Neuronal stem cell (in vitro differentiated cells): Measurements from ENCODE around the gene NEUROG1.

Experiments
- DNase-seq: peaks from one replicate; pipeline ENCODE4 v3.0.0-alpha.2; 2013; ENCODE audit warnings: low spot score
- H2AFZ ChIP-seq: one replicate; pipeline ENCODE4 v1.6.1; 2013; ENCODE audit warnings: mild to moderate bottlenecking, low read length, inconsistent platforms
- H2AK5ac ChIP-seq: 2 replicates; pipeline ENCODE4 v1.6.1; 2013; ENCODE audit warnings: low read depth, mild to moderate bottlenecking, inconsistent platforms, low read length, moderate library complexity, mixed read lengths
- H2BK120ac ChIP-seq: 2 replicates; pipeline ENCODE4 v1.6.1; 2013; ENCODE audit warnings: low read depth, mild to moderate bottlenecking, inconsistent platforms, low read length, moderate library complexity, mixed read lengths
- H2BK12ac ChIP-seq: one replicate; pipeline ENCODE4 v1.6.1; 2013; ENCODE audit warnings: low read length, inconsistent platforms
- H2BK15ac ChIP-seq: 2 replicates; pipeline ENCODE4 v1.6.1; 2013; ENCODE audit warnings: mild to moderate bottlenecking, low read length, inconsistent platforms, mixed read lengths
- H2BK5ac ChIP-seq: one replicate; pipeline ENCODE4 v1.6.1; 2013; ENCODE audit warnings: inconsistent platforms, mild to moderate bottlenecking, low read length, moderate library complexity
- H3K14ac ChIP-seq: one replicate; pipeline ENCODE4 v1.6.1; 2013; ENCODE audit warnings: low read length, inconsistent platforms
- H3K18ac ChIP-seq: 2 replicates; pipeline ENCODE4 v1.6.1; 2013; ENCODE audit warnings: low read length, inconsistent platforms
- H3K23ac ChIP-seq: 2 replicates; pipeline ENCODE4 v1.6.1; 2013; ENCODE audit warnings: low read depth, mild to moderate bottlenecking, mixed read lengths, low read length, inconsistent platforms; ENCODE audit not compliant: poor library complexity
- H3K27ac ChIP-seq: replicated peaks from 3 replicates; pipeline ENCODE4 v1.5.1; 2013; ENCODE audit warnings: low read length, inconsistent platforms
- H3K27me3 ChIP-seq, 3 experiments: 2 replicates each; pipeline ENCODE4 v1.6.1; 2013; ENCODE audit warnings: low read length in 3 of 3, mild to moderate bottlenecking in 2 of 3, inconsistent platforms in 1 of 3, low read depth in 1 of 3, mixed read lengths in 1 of 3, moderate library complexity in 1 of 3; ENCODE audit not compliant: control insufficient read depth in 3 of 3, insufficient read depth in 3 of 3
- H3K36me3 ChIP-seq, 2 donors: replicated peaks in 1 of 2; 2 replicates each; pipeline ENCODE4 v1.6.1; 2013; ENCODE audit warnings: low read length in 2 of 2; ENCODE audit not compliant: control insufficient read depth in 2 of 2, insufficient read depth in 2 of 2
- H3K4ac ChIP-seq: 2 replicates; pipeline ENCODE4 v1.6.1; 2013; ENCODE audit warnings: inconsistent platforms, mild to moderate bottlenecking, low read length, moderate library complexity
- H3K4me1 ChIP-seq, 2 donors: 1 replicate in 1 of 2; 2 replicates in 1 of 2; pipeline ENCODE4 v1.6.1; 2013; ENCODE audit warnings: low read length in 2 of 2, low read depth in 1 of 2; ENCODE audit not compliant: control insufficient read depth in 2 of 2, insufficient read depth in 1 of 2
- H3K4me2 ChIP-seq: one replicate; pipeline ENCODE4 v1.6.1; 2013; ENCODE audit warnings: mild to moderate bottlenecking, low read length, inconsistent platforms; ENCODE audit not compliant: insufficient read depth, poor library complexity, severe bottlenecking
- H3K4me3 ChIP-seq, 2 donors: 2 replicates each; pipeline ENCODE4 v1.5.1; 2013; ENCODE audit warnings: low read length in 2 of 2, mild to moderate bottlenecking in 2 of 2, inconsistent platforms in 1 of 2, moderate library complexity in 1 of 2
- H3K79me1 ChIP-seq: one replicate; pipeline ENCODE4 v1.6.1; 2013; ENCODE audit warnings: low read depth, mild to moderate bottlenecking, inconsistent platforms, low read length, moderate library complexity
- H3K9ac ChIP-seq: one replicate; pipeline ENCODE4 v1.6.1; 2013; ENCODE audit warnings: mild to moderate bottlenecking, low read depth, low read length, inconsistent platforms; ENCODE audit not compliant: poor library complexity
- H3K9me3 ChIP-seq, 2 donors: replicated peaks in 1 of 2; 2 replicates each; pipeline versions ENCODE3 to v1.6.1; 2013; ENCODE audit warnings: low read length in 2 of 2, mild to moderate bottlenecking in 2 of 2, inconsistent platforms in 1 of 2, low read depth in 1 of 2, mixed read lengths in 1 of 2, moderate library complexity in 1 of 2; ENCODE audit not compliant: control insufficient read depth in 2 of 2, insufficient read depth in 1 of 2
- H4K8ac ChIP-seq: one replicate; pipeline ENCODE4 v1.6.1; 2013; ENCODE audit warnings: low read depth, mild to moderate bottlenecking, inconsistent platforms, low read length, moderate library complexity
- H4K91ac ChIP-seq: one replicate; pipeline ENCODE4 v1.6.1; 2013; ENCODE audit warnings: low read length, low read depth, mild to moderate bottlenecking, inconsistent platforms; ENCODE audit not compliant: poor library complexity
- WGBS, 2 donors: extraction: QIAGEN DNeasy Blood & Tissue Kit; methylation state at CpG; one replicate each; pipeline ENCODE4 v1.1.7; 2013; ENCODE audit warnings: missing lambda C conversion rate in 2 of 2, mixed read lengths in 1 of 2; ENCODE audit not compliant: insufficient read length in 2 of 2, insufficient replicate concordance in 1 of 2; ENCODE audit errors: extremely low coverage in 2 of 2; 5-methylcytosine and 5-hydroxymethylcytosine counted together

Gene NEUROG1

DNA sequence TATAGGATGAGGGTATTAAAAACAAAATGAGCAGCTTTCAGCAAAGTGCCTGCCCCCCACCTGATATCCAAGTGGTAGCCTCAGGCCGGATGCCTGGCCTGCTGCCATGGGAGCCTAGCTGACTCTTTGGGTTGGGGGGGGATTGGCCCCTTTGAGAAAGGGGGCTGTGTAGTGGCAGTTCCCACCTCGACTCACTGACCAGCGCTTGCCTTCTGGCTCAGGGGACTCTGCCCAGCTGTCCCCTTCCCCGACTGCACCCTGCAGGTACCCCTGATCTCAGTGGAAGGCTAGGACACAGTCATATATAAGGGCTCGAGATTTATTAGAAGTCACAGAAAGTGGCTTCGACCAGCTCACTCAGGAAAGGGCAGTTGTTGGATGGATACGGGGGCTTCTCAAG is 1.5 kb upstream of the NEUROG1 start:
- Histone ChIP-seq H3K27ac (no peak overlapping the region), H3K27me3 (peaks cover 34 to 100% (median 96%) of the 10 kb centered on the region in 3 experiments), H3K79me1 (no peaks in the 10 kb centered on the region), H2BK15ac (no peak overlapping the region), H3K23ac (no peak overlapping the region), H3K4me1 (peaks cover 7 to 10% of the 10 kb centered on the region in 2 donors), H3K18ac (no peak overlapping the region), H3K14ac (no peak overlapping the region), H2BK5ac (no peak overlapping the region), H3K9ac (no peak overlapping the region), H3K4me2 (no peak overlapping the region), H3K9me3 (peaks cover 0 to 16% of the 10 kb centered on the region in 2 donors), H4K91ac (no peak overlapping the region), H2BK120ac (no peak overlapping the region), H3K36me3 (no peaks in the 10 kb centered on the region), H3K4ac (no peak overlapping the region), H2AFZ (no peak overlapping the region), H2AK5ac (no peak overlapping the region), H4K8ac (no peak overlapping the region), H2BK12ac (no peak overlapping the region), H3K4me3 (no peak overlapping the region)
- WGBS, 2 donors, result no CpG with 5 or more reads among the region's 7 CpGs
- no peak for DNase-seq

DNA sequence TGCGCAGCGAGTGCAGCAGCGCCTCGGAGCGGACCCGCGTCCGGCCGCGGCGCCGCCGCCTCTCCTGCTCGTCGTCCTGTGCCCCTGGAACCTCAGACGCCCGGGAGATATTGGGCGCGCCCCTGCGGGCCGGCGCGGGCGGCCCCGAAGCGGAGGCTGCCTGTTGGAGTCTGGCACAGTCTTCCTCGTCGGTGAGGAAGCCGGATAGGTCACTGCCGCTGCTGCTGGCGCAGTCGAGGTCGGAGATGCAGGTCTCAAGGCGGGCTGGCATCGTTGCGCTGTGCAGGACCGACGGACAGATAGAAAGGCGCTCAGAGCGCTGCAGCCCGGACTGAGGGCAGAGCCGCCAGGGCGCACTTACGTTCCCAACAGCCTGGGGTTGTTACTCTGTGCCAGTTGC is 344 bp downstream of the NEUROG1 start:
- H2BK5ac ChIP-seq, result no peak overlapping the region
- peak overlapping the region; percentile 31 for H2BK12ac ChIP-seq
- no peak overlapping the region for H4K91ac ChIP-seq
- no CpG with 5 or more reads among the region's 44 CpGs for WGBS, 2 donors
- H2AFZ ChIP-seq, result peak overlapping the region; percentile 82
- no peaks in the 10 kb centered on the region for H3K36me3 ChIP-seq
- no peak overlapping the region for H3K4ac ChIP-seq
- peak overlapping the region; percentile 1 for H3K9ac ChIP-seq
- H4K8ac ChIP-seq, result no peak overlapping the region
- no peak overlapping the region for H2BK15ac ChIP-seq
- H3K4me1 ChIP-seq, result peaks cover 7 to 10% of the 10 kb centered on the region in 2 donors
- H3K27ac ChIP-seq, result no peak overlapping the region
- no peaks in the 10 kb centered on the region for H3K79me1 ChIP-seq
- H3K14ac ChIP-seq, result peak overlapping the region; percentile 42
- H3K4me3 ChIP-seq, result peak overlapping the region in 1 of 2 donors; percentile 67
- no peak overlapping the region for H2BK120ac ChIP-seq
- peaks cover 0 to 16% of the 10 kb centered on the region in 2 donors for H3K9me3 ChIP-seq
- peaks cover 26 to 93% (median 90%) of the 10 kb centered on the region in 3 experiments for H3K27me3 ChIP-seq
- peak overlapping the region; percentile 53 for H3K4me2 ChIP-seq
- peak overlapping the region; percentile 87 for H3K18ac ChIP-seq
- peak overlapping the region; percentile 76 for H2AK5ac ChIP-seq
- peak overlapping the region; percentile 87 for H3K23ac ChIP-seq
- no peak for DNase-seq

DNA sequence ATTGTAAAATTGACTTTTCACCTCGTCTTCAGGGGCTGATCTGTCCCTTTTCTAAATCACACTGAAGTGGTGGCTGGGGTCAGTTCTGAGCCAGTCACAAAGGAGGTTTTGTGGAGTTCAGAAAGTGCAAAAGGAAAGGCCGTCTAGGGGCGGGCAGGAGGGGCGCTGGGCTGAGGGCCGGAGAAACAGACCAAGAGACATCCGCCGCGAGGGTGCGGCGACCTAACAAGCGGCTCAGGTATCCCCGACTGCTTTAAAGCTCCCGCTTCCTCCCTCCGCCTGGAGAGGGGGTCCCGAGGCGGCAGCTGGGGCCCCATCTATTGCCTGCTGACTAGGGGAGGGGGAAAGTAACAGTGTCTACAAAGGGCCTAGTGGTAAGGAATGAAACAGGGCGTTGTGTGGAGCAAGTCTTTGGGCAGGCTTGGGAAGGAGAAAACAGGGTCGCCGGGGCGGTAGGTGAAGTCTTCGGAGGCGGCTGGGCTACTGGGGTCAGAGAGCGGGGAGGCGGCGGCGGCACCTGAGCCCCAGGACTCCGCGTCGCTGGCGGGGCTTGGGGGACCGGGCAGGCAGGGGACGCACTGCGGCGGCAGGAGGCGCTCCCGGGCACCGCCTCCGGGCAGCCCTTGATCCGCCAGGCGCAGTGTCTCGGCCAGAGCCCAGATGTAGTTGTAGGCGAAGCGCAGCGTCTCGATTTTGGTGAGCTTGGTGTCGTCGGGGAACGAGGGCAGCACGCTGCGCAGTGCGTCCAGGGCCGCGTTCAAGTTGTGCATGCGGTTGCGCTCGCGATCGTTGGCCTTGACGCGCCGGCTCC is 950 bp downstream of the NEUROG1 start:
- peaks cover 0 to 16% of the 10 kb centered on the region in 2 donors for H3K9me3 ChIP-seq
- H3K4ac ChIP-seq, result no peak overlapping the region
- H3K14ac ChIP-seq, result no peak overlapping the region
- no peaks in the 10 kb centered on the region for H3K79me1 ChIP-seq
- H2AFZ ChIP-seq, result peak overlapping the region; percentile 82
- no peak overlapping the region for H2BK15ac ChIP-seq
- H3K36me3 ChIP-seq, result no peaks in the 10 kb centered on the region
- H3K27me3 ChIP-seq, result peaks cover 26 to 93% (median 84%) of the 10 kb centered on the region in 3 experiments
- no peak for DNase-seq
- peak overlapping the region; percentile 9 for H3K18ac ChIP-seq
- no peak overlapping the region for H3K9ac ChIP-seq
- H3K4me2 ChIP-seq, result peak overlapping the region; percentile 49
- no peak overlapping the region for H4K8ac ChIP-seq
- peak overlapping the region in 1 of 2 donors; percentile 60 for H3K4me3 ChIP-seq
- peak overlapping the region; percentile 31 for H2BK12ac ChIP-seq
- WGBS, 2 donors, result no CpG with 5 or more reads among the region's 61 CpGs
- no peak overlapping the region for H3K27ac ChIP-seq
- peaks cover 7 to 10% of the 10 kb centered on the region in 2 donors for H3K4me1 ChIP-seq
- H4K91ac ChIP-seq, result no peak overlapping the region
- peak overlapping the region; percentile 15 for H3K23ac ChIP-seq
- H2AK5ac ChIP-seq, result no peak overlapping the region
- H2BK5ac ChIP-seq, result no peak overlapping the region
- H2BK120ac ChIP-seq, result no peak overlapping the region

DNA sequence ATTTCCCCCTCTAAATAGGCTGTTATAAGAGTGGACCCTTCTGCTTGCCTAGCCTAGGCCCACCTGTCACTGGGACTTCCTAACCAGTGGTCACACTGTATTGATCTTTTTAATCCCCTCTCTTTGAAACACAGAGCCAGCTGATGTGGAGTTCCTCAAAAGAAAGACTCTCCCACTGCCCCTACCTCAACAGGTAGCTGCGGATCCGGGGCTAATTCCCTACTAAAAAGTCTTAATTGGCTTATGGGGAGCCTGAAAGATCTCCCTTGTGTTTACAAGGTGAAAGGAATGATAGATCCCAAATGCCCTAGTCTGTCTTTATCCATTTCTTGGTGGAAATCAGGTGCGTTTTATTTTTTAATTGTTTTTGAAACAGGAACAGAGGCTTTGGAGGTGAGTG is 2.0 kb downstream of the NEUROG1 start:
- Histone ChIP-seq H3K27ac (no peak overlapping the region), H3K4me1 (peaks cover 7 to 10% of the 10 kb centered on the region in 2 donors), H2BK5ac (no peak overlapping the region), H3K23ac (no peak overlapping the region), H3K4me3 (no peak overlapping the region), H4K8ac (no peak overlapping the region), H3K14ac (no peak overlapping the region), H4K91ac (no peak overlapping the region), H3K79me1 (no peaks in the 10 kb centered on the region), H2BK15ac (no peak overlapping the region), H3K27me3 (peaks cover 26 to 89% (median 73%) of the 10 kb centered on the region in 3 experiments), H3K36me3 (no peaks in the 10 kb centered on the region), H3K4me2 (no peak overlapping the region), H2AFZ (no peak overlapping the region), H3K9ac (no peak overlapping the region), H2AK5ac (no peak overlapping the region), H3K9me3 (peaks cover 0 to 14% of the 10 kb centered on the region in 2 donors), H3K18ac (no peak overlapping the region), H3K4ac (no peak overlapping the region), H2BK120ac (no peak overlapping the region), H2BK12ac (no peak overlapping the region)
- no CpG with 5 or more reads among the region's 3 CpGs for WGBS, 2 donors
- DNase-seq, result no peak
